IMR-90 (cell line): Measurements from ENCODE around the gene SDK1. TPM values are rescaled to one million over a fixed set of nuclear protein-coding genes. Genes with fewer than 3 reads are reported as not detected.

Experiments
- ATAC-seq: fragments of 200-7000 bp; cut with Tn5 transposase; 2 replicates; pipeline ENCODE4 v1.9.1; 2020; ENCODE audit warnings: low read depth, mild to moderate bottlenecking, moderate library complexity
- BruUV-seq: library from RNA; stranded (reverse); fragments of 400-500 nt; replicated peaks from 2 replicates; lab custom pipeline; 2021; lab: Mats Ljungman, UMichigan
- CTCF ChIA-PET: fragments of 300-600 bp; formaldehyde crosslinking; extraction: SDS; loops from one replicate; lab custom pipeline; 2021; ENCODE audit warnings: antibody characterized with exemption; lab: Yijun Ruan, JAX
- POLR2A ChIA-PET: fragments of 300-600 bp; sonication (Branson Sonifier 250); formaldehyde crosslinking; loops from one replicate; lab custom pipeline; 2022; ENCODE audit warnings: antibody characterized with exemption; ENCODE audit not compliant: unreplicated experiment; lab: Charles Lee
- DNase-seq: peaks from one replicate; pipeline ENCODE4 v3.0.0; 2013
- H2AFZ ChIP-seq: replicated peaks from 2 replicates; pipeline ENCODE3; 2013; ENCODE audit warnings: low read length, mild to moderate bottlenecking; ENCODE audit not compliant: poor library complexity
- H2AK5ac ChIP-seq: 2 replicates; pipeline ENCODE4 v1.6.1; 2013; ENCODE audit warnings: low read depth, low read length, inconsistent platforms
- H2AK9ac ChIP-seq: replicated peaks from 2 replicates; pipeline ENCODE3; 2013; ENCODE audit warnings: mild to moderate bottlenecking, low read depth, low read length, moderate library complexity; ENCODE audit not compliant: poor library complexity
- H2BK120ac ChIP-seq: 2 replicates; pipeline ENCODE4 v1.6.1; 2013; ENCODE audit warnings: low read depth, low read length, inconsistent platforms
- H2BK15ac ChIP-seq: 3 replicates; pipeline ENCODE4 v1.6.1; 2013; ENCODE audit warnings: low read depth, low read length, inconsistent platforms
- H2BK20ac ChIP-seq: 2 replicates; pipeline ENCODE4 v1.6.1; 2013; ENCODE audit warnings: low read depth, mild to moderate bottlenecking, inconsistent platforms, low read length, moderate library complexity
- H2BK5ac ChIP-seq: 2 replicates; pipeline ENCODE4 v1.6.1; 2013; ENCODE audit warnings: mild to moderate bottlenecking, low read depth, low read length, inconsistent platforms; ENCODE audit not compliant: poor library complexity, severe bottlenecking
- H3K14ac ChIP-seq: replicated peaks from 2 replicates; pipeline ENCODE4 v1.6.1; 2013; ENCODE audit warnings: low read depth, low read length, inconsistent platforms
- H3K18ac ChIP-seq: 2 replicates; pipeline ENCODE4 v1.6.1; 2013; ENCODE audit warnings: low read depth, low read length, control low read depth
- H3K23ac ChIP-seq: 2 replicates; pipeline ENCODE4 v1.6.1; 2013; ENCODE audit warnings: low read depth, low read length, inconsistent platforms
- H3K27ac ChIP-seq: 2 replicates; pipeline ENCODE4 v1.5.1; 2013; ENCODE audit warnings: mild to moderate bottlenecking, control low read depth, low read length; ENCODE audit not compliant: insufficient read depth
- H3K27me3 ChIP-seq: 2 replicates; pipeline ENCODE4 v1.6.1; 2013; ENCODE audit warnings: low read length; ENCODE audit not compliant: control insufficient read depth, insufficient read depth
- H3K36me3 ChIP-seq: 2 replicates; pipeline ENCODE4 v1.6.1; 2013; ENCODE audit warnings: low read length, mixed read lengths; ENCODE audit not compliant: control insufficient read depth, insufficient read depth
- H3K4ac ChIP-seq: 2 replicates; pipeline ENCODE4 v1.6.1; 2013; ENCODE audit warnings: low read depth, low read length, inconsistent platforms
- H3K4me1 ChIP-seq: 2 replicates; pipeline ENCODE4 v1.6.1; 2013; ENCODE audit warnings: low read length, mixed read lengths; ENCODE audit not compliant: control insufficient read depth, insufficient read depth
- H3K4me2 ChIP-seq: 2 replicates; pipeline ENCODE4 v1.6.1; 2013; ENCODE audit warnings: low read depth, mild to moderate bottlenecking, control low read depth, low read length, moderate library complexity
- H3K4me3 ChIP-seq: 2 replicates; pipeline ENCODE4 v1.5.1; 2013; ENCODE audit warnings: low read depth, mild to moderate bottlenecking, control low read depth, low read length, moderate library complexity; ENCODE audit not compliant: insufficient read depth
- H3K56ac ChIP-seq: 2 replicates; pipeline ENCODE4 v1.6.1; 2013; ENCODE audit warnings: low read length, inconsistent platforms; ENCODE audit not compliant: insufficient read depth; ENCODE audit errors: extremely low read depth
- H3K79me1 ChIP-seq, 2 experiments: 2 replicates each; pipeline ENCODE4 v1.6.1; 2013; ENCODE audit warnings: low read length in 2 of 2, inconsistent platforms in 1 of 2, low read depth in 1 of 2
- H3K9ac ChIP-seq: 2 replicates; pipeline ENCODE4 v1.6.1; 2013; ENCODE audit warnings: low read depth, low read length, control low read depth
- H3K9me1 ChIP-seq: 2 replicates; pipeline ENCODE4 v1.6.1; 2013; ENCODE audit warnings: low read length, inconsistent platforms; ENCODE audit not compliant: insufficient read depth
- H3K9me3 ChIP-seq: 2 replicates; pipeline ENCODE4 v1.6.1; 2013; ENCODE audit warnings: low read length; ENCODE audit not compliant: control insufficient read depth, insufficient read depth
- H4K20me1 ChIP-seq: 2 replicates; pipeline ENCODE4 v1.6.1; 2013; ENCODE audit warnings: low read length, inconsistent platforms; ENCODE audit not compliant: insufficient read depth
- H4K5ac ChIP-seq: 2 replicates; pipeline ENCODE4 v1.6.1; 2013; ENCODE audit warnings: mild to moderate bottlenecking, low read depth, low read length, control low read depth
- H4K8ac ChIP-seq, 2 experiments: 2 replicates each; pipeline ENCODE4 v1.6.1; 2013; ENCODE audit warnings: low read depth in 2 of 2, low read length in 2 of 2, control low read depth in 1 of 2, inconsistent platforms in 1 of 2
- H4K91ac ChIP-seq: 2 replicates; pipeline ENCODE4 v1.6.1; 2013; ENCODE audit warnings: low read depth, low read length, inconsistent platforms; ENCODE audit not compliant: insufficient read depth
- CEBPB ChIP-seq: IDR thresholded peaks from 2 replicates; pipeline ENCODE4 v1.6.1; 2012; ENCODE audit warnings: low read depth, low read length, improper control_type of control experiment
- MAZ ChIP-seq: IDR thresholded peaks from 2 replicates; pipeline ENCODE4 v1.6.1; 2012; ENCODE audit warnings: low read depth, mild to moderate bottlenecking, low read length, improper control_type of control experiment, moderate library complexity, borderline replicate concordance
- SMC3 ChIP-seq: fragments of 150-350 bp; IDR thresholded peaks from 2 replicates; pipeline ENCODE4 v1.6.1; 2016; ENCODE audit warnings: low read depth, mild to moderate bottlenecking, antibody characterized with exemption, low read length, moderate library complexity
- WGBS, 2 experiments: methylation state at CpG; one replicate each; pipeline versions ENCODE4 v1.1.5 to v1.1.7; 2013; ENCODE audit warnings: missing lambda C conversion rate in 2 of 2; ENCODE audit not compliant: insufficient read length in 1 of 2; ENCODE audit errors: extremely low coverage in 2 of 2; 5-methylcytosine and 5-hydroxymethylcytosine counted together
- dilution Hi-C: fragments of 300-500 bp; cut with HindIII; formaldehyde crosslinking; loops from one replicate; pipeline ENCODE4 v1.14.3; 2018; ENCODE audit warnings: low sequenced_read_pairs; ENCODE audit not compliant: unreplicated experiment
- in situ Hi-C: fragments of 300-500 bp; cut with MboI; formaldehyde crosslinking; loops from 3 replicates; pipeline ENCODE4 v1.14.3; 2019; ENCODE audit warnings: low sequenced_read_pairs, inconsistent platforms, mixed read lengths
- intact Hi-C: fragments of 100-400 bp; cut with micrococcal nuclease; formaldehyde crosslinking; loops from 2 replicates; pipeline ENCODE4 v1.10.0; 2022
- polyA plus RNA-seq, 3 experiments: library from polyadenylated mRNA; depleted of rRNA; stranded (reverse); fragments of >200 nt; gene quantifications; 2 replicates each; pipeline ENCODE4 v1.2.3, GENCODE V29; 2012; ENCODE audit warnings: low replicate concordance in 1 of 3
- total RNA-seq: library from RNA; depleted of rRNA; stranded (reverse); fragments of >200 nt; gene quantifications from 2 replicates; pipeline ENCODE4 v1.2.3, GENCODE V29; 2012

The SDK1 gene
- total and polyA plus RNA-seq, 2 of the 4 experiments (the other 2 are of a cell fraction) = 1.5 to 1.6 TPM

- BruUV-seq = no TSS peak
- intact Hi-C loops = no loop called here
- H3K79me1 ChIP-seq = no peaks in the 10 kb centered on the region
- ChIA-PET POLR2A (no interaction called here), CTCF (no interaction called here)
- H3K4ac ChIP-seq = no peak overlapping the region
- no peak overlapping the region for H3K56ac ChIP-seq
- H3K27me3 ChIP-seq = no peaks in the 10 kb centered on the region
- no peak overlapping the region for H3K14ac ChIP-seq
- no peak overlapping the region for H3K23ac ChIP-seq
- WGBS, 2 experiments = 73% methylated on average over 3 of the region's 12 CpGs; no CpG with 5 or more reads in 1 of the 2 experiments
- H3K9me3 ChIP-seq = no peaks in the 10 kb centered on the region; the same call in 1 of the 2 replicates
- H2AK5ac ChIP-seq = no peak overlapping the region
- H4K91ac ChIP-seq = no peak overlapping the region
- H4K5ac ChIP-seq = no peak overlapping the region
- no peaks in the 10 kb centered on the region for H3K9me1 ChIP-seq
- no peaks in the 10 kb centered on the region for H3K36me3 ChIP-seq
- no peaks in the 10 kb centered on the region for H4K20me1 ChIP-seq
- no peak overlapping the region for H3K27ac ChIP-seq
- ATAC-seq (no peak), DNase-seq (no peak)
- H4K8ac ChIP-seq = no peak overlapping the region
- H3K4me1 ChIP-seq = no peaks in the 10 kb centered on the region
- H2AFZ ChIP-seq = no peak overlapping the region
- H3K18ac ChIP-seq = no peak overlapping the region
- no peak overlapping the region for H3K4me3 ChIP-seq
- no peak overlapping the region for H2AK9ac ChIP-seq
- no peak overlapping the region for H2BK5ac ChIP-seq
- dilution Hi-C loops = no loop called here
- H2BK120ac ChIP-seq = no peak overlapping the region
- TF ChIP-seq SMC3 (no peak), MAZ (no peak), CEBPB (no peak)
- no peak overlapping the region for H2BK15ac ChIP-seq
- in situ Hi-C loops = no loop called here
- no peak overlapping the region for H2BK20ac ChIP-seq
- H3K4me2 ChIP-seq = no peak overlapping the region
- H3K9ac ChIP-seq = no peak overlapping the region
These were observed 834.2 kb downstream of the SDK1 start for GRCh38 chr7:4135301-4135700.
